ENCODE results near the gene CD99.
"Not testable (repeated sequence)": the region's sequence is repeated elsewhere in the genome, so short reads cannot be mapped to it uniquely, and the experiment has no call there.

The CD99 gene

DNA sequence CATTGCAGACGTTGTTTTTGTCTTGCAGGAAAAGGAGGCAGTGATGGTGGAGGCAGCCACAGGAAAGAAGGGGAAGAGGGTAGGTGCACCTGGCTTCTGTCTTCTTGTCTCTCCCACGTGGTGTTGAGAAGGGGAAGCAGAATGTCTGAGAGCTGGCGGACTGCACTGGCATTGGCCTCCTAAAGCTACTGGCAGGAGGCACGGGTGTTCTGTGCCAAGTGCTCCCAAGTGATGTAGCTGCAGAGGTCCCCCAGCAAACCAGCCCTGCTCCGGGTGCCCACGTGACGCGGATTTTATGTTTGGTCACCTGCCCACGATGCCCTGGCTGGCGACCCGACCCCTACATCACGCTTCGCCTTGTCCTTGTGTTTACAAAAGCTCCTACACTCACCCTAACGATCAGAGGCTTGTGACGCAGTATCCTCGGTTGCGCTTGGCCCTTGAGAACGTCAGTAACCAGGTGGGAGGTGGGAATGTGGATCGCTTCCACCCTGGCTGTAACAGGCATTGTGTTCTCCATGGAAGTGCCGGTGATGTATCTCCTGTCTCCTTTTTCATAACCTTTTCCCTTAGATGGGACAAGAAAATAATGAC lies 32.3 kb downstream of the CD99 start:
- DNase-seq (ENCODE audit: low read depth in 2 of 2), result no peak

DNA sequence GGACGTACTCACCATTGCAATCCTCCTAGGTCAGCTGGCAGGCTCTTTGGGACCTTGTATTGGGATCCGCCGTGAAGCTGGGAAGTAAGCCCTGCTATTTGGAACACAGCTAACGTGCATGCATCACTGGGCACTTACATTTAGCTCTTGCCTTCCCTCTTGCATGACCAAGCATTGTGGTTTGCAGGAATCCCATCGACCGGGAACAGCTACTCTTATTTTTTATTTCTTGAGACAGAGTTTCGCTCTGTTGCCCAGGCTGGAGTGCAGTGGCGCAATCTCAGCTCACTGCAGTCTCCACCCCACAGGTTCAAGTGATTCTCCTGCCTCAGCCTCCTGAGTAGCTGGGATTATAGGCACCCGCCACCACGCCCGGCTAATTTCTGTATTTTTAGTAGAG lies 36.2 kb downstream of the CD99 start:
- DNase-seq (ENCODE audit: low read depth in 2 of 2), result not testable (repeated sequence)

DNA sequence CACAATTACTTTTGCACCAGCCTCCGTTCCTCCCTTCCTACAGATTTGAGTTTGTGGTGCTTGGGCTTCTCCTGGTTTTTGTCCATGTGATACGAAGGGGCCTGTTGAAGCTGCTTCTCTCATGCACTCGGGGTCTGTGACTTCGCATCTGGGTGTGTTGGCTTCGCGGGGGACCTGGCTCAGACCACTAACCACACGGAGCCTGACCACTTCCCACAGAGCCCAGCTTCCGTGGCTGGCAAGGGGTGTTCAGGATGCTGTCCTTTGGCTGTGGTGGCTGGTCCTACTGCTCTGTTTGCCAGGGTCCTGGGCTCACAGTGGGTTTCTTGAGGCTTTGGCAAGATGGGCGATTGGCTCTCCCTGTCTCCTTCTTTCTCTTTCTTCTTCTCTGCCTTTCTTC lies 41.0 kb downstream of the CD99 start:
- no peak for DNase-seq (ENCODE audit: low read depth in 2 of 2)

DNA sequence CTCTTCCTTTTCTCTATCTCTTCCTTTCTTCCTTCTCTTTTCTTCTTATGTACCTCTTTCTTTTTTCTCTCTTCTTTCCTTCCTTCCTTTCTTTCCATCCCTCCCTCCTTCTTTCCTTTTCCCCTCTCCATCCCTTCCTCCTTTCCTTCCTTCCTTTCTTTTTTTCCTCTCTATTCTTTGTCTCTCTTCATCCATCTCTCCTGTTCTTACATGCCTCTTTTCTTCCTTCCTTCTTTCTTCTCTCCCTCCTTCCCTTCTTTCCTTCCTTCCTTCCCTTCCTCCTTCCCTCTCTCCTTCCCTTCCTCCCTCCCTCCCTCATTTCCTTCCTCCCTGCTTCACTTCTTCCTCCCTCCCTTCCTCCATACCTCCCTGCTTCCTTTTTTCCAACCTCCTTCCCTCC lies 41.6 kb downstream of the CD99 start:
- no peak for DNase-seq (ENCODE audit: low read depth in 2 of 2)

DNA sequence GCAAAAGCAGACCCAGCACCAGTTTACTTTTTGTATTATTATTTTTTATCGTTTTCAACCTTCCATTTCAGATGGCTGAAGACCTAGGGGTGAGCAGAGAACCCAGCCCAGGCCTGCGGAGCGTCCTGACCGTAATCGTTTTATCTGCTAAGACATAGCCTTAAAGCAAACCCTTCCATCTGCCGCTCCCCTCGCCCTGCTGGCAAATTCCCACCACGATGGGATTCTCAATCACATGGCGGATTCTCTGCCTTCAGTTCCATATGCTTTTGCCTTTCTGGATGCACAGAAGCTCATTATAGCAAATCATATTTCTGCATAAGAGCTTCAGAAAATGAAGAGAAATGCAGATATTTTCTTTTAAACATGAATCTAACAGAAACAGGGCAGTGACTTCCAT lies 42.2 kb downstream of the CD99 start:
- no peak for DNase-seq (ENCODE audit: low read depth in 2 of 2)

DNA sequence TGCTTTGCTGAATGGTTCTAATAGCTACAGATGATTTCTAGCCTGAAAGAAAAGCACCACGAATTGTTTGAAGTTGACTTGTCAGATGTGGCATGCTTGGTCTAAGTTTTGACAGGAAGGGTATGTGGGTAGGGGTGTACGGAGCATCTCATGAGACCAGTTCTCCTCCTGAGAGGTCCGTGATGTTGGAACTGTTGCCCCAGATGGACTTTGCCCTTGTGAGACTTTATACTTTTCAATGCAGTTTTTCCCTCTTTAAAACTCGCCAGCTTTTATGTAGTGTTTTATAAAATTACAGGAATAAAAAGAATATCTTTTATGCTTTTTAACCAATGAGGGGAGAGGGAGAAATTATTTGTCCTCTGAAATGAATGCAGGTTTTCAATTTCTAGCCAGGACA lies 44.2 kb downstream of the CD99 start:
- DNase-seq (ENCODE audit: low read depth in 2 of 2), result no peak

DNA sequence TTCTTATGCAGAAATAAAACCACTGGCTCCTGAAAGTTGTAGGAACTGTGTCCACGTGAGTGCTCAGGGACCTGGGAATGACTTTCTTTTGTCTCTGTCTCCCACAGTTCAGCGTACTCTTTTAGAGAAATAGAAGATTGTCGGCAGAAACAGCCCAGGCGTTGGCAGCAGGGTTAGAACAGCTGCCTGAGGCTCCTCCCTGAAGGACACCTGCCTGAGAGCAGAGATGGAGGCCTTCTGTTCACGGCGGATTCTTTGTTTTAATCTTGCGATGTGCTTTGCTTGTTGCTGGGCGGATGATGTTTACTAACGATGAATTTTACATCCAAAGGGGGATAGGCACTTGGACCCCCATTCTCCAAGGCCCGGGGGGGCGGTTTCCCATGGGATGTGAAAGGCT lies 49.6 kb downstream of the CD99 start:
- DNase-seq (ENCODE audit: low read depth in 2 of 2), result no peak

DNA sequence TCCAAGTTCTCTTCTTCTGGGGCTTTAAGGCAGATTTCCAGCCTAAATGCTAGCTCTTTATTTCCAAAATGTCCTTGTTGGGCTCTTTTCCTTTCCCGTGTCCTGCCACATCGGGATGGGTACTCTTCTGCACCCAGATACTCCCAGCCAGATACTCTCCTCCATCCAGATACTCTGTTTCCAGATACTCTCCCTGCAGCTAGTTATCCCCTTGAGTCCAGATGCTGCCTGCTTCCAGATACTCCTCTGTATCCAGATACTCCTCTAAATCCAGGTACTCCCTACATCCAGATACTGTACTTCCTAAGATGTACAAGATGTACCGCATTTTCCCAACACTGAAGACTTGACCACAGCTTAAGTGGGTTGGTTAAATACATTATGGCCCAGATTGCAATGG lies 50.3 kb downstream of the CD99 start:
- no peak for DNase-seq (ENCODE audit: low read depth in 2 of 2)

DNA sequence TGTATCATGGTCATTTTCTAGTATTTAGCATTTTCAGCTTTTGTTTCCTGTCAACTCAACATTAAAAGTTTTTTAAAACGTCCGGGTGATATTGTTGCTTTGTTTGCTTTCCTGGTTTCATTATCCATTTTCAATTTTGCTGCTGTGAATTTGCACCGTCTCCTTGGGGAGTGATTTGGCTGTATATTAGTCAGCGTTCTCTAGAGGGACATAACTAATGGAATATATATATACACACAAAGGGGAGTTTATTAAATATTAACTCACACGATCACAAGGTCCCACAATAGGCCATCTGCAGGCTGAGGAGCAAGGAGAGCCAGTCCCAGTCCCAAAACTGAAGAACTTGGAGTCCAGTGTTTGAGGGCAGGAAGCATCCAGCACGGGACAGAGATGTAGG lies 55.2 kb downstream of the CD99 start:
- DNase-seq (ENCODE audit: low read depth in 2 of 2), result not testable (repeated sequence)

DNA sequence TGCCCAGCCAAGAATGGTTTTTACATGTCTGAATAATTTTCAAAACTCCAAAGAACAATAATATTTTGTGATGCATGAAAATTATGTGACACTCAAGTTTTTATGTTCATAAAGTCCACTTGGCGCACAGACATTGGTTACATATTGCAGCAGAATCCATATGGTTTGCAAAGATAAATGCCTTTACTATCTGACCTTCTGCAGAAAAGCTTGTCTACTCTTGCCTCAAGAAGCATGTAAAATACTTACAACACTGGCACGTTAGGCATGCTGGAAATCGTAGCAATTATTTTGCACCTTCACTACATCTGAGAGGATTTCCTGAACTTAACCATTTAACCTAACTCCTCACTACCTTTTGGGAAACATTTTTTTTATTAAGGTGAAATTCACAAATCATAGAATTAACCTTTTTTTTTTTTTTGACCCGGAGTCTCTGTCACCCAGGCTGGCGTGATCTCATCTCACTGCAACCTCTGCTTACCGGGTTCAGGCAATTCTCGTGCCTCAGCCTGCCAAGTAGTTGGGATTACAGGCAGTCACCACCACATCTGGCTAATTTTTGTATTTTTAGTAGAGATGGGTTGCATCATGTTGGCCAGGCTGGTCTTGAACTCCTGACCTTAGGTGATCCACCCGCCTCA lies 57.2 kb downstream of the CD99 start:
- no peak for DNase-seq (ENCODE audit: low read depth in 2 of 2)

DNA sequence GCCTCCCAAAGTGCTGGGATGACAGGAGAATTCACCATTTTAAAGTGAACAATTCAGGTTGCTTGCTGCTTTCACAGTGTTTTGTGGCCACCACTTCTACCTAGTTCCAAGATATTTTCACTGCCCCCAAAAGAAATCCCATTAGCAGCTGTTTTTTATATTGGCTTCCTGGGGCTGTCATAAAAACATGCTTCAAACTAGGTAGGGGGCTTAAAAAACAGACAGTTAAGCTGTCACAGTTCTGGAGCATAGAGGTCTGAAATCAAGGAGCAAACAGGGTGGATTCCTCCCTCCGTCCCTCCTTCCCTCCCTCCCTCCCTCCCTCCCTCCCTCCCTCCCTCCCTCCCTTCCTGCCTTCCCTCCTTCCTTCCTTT lies 57.7 kb downstream of the CD99 start:
- no peak for DNase-seq (ENCODE audit: low read depth in 2 of 2)

DNA sequence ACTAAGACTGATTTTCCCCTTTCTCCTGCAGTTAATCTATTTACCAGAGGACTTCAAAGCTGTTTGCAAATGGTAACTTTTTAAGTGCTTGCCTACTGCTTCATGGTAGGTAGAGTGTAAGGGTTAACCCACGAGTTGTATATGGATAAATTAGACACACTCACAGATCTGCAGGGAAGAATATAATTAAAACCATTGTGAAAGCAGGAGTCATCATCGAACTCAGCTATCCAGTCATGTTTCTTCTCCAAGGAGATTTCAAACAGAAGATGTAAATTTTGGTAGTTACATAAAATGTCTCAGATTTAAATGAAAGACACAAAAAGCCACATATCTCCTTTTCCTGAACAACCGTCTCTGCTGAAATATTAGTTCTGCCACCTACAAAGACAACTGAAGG lies 60.2 kb downstream of the CD99 start:
- no peak for DNase-seq (ENCODE audit: low read depth in 2 of 2)

DNA sequence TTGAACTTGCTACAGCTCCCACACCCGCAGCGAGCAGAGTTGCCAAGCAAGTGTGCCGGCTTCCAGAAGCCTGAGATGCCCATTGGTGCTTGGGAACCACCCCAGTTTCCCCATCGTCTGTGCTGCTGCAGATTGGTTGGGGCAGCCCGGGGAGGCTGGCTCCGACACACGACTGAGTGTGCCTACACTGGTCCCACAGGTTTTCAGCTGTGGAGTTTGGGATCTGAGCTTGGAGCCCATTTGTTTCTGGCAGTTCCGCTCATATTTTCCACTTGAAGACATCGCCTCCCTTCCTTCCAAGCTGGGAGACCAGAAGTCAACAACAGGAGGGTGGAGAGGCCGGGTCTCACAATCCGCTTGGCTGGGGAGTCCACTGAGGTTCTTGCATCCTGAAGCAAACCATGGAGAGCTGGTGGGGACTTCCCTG lies 60.8 kb downstream of the CD99 start, which contains the start of gene XG:
Gene XG (plus strand): TSS at position 167 of the 427 bp plus-strand sequence. CDS start 235 bp downstream, at position 402.
- not testable (repeated sequence) for DNase-seq (ENCODE audit: low read depth in 2 of 2)

DNA sequence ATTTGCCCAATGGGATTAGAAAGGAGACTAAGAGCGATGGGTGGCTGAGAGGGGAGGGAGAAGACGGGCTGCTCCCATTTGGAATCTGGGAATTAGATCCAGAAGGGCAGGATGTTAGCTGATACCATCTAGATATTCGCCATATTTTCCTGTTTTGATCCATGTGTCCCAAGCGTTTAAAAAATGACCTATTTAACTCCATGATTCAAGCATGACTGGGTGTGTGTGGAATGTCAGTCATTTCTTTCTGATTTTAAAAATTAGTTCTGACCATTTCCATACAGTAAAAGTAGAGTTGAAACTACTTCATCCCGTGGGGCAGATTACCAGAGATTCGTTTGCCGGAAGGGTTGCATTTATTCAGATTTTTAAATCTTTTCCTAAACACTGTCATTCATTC lies 61.3 kb downstream of the CD99 start:
- not testable (repeated sequence) for DNase-seq (ENCODE audit: low read depth in 2 of 2)

DNA sequence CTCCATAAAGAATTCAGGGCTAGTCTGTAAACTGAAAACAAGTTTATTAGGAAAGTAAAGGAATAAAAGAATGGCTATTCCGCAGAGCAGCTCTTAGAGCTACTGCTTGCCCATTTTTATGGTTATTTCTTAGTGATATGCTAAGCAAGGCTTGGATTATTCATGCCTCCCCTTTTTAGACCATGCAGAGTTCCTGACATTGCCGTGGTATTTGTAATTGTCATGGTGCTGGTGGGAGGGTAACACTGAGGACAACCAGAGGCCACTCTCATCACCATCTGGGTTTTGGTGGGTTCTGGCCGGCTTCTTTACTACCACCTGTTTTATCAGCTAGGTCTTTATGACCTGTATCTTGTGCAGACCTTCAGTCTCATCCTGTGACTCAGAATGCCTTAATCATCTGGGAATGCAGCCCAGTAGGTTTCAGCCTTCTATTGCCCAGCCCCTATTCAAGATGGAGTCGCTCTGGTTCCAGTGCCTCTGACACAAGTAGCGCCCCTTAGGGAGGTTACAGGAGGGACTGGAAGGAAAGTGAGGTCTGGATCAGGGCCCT lies 64.1 kb downstream of the CD99 start:
- not testable (repeated sequence) for DNase-seq (ENCODE audit: low read depth in 2 of 2)

DNA sequence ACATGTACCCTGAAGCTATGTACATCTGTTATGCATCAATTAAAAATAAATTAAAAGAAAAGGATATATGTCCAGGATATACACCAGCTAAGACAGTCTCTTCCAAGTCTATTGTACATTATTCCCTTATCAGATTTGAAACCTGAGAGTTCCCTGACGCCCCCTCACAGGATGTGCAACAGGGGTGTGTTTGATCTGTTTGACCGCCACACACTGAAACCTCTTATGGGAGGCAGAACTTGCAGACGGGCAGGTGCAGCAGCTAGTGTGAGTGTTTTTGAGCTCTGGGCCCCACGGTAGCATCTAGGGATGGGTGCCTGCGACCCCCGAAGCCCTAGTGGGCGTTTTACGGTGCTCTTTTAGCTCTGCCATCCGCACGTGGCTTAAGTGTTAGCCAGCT lies 65.5 kb downstream of the CD99 start:
- no peak for DNase-seq (ENCODE audit: low read depth in 2 of 2)

DNA sequence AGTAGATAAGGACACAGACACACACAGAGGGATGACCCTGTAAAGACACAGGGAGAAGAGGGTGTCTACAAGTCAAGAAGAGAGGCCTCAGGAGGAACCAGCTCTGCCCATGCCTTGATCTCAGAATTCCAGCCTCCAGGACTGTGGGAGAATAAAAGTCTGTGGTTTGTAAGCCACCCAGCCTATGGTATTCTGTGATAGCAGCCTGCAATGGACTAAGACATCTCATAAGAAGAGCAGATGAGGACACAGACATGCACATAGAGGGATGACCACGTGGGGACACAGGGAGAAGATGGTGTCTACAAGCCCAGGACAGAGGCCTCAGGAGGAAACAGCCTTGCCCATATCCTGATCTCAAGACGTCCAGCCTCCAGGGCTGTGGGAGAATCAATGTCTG lies 70.2 kb downstream of the CD99 start:
- DNase-seq (ENCODE audit: low read depth in 2 of 2), result no peak

DNA sequence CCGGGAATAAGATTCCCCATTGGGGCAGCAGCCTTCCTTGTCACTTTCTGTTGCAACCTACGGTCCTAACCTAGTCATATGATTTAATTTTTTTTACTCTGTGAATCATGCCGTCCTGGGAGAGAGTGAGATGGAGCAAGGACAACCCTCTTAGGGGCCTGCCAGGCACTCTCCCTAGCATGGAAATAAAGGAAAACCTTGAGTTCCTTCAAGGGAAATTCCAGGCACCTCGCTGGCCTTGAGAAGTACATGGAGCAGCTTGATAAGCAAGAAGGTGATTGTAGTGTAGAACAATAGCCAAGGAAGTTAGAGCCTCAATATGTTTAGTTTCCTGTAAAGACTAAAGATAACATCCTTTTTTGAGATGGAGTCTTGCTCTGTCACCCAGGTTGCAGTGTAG lies 71.6 kb downstream of the CD99 start:
- DNase-seq (ENCODE audit: low read depth in 2 of 2), result not testable (repeated sequence)

DNA sequence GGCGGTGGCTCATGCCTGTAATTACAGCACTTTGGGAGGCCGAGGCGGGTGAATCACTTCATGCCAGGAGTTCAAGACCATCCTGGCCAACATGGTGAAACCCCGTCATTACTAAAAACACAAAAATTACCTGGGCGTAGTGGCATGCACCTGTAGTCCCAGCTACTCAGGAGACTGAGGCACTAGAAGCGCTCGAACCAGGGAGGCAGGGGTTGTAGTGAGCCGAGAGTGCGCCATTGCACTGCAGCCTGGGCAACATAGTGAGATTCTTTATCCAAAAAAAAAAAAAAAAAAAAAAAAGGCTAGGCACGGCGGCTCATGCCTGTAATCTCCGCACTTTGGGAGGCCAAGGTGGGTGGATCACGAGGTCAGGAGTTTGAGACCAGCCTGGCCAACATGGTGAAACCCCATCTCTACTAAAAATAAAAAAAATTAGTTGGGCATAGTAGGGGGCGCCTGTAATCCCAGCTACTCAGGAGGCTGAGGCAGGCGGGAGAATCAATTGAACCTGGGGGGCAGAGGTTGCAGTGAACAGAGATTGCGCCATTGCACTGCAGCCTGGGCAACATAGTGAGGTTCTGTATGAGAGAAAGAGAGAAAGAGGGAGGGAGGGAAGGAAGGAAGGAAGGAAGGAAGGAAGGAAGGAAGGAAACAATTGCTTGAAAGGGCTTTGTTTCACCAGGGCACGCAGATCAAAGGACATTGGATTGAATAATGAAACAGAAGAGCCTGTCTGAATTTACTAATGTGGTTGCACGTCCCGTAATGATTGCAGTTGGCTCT lies 73.9 kb downstream of the CD99 start:
- not testable (repeated sequence) for DNase-seq (ENCODE audit: low read depth in 2 of 2)

DNA sequence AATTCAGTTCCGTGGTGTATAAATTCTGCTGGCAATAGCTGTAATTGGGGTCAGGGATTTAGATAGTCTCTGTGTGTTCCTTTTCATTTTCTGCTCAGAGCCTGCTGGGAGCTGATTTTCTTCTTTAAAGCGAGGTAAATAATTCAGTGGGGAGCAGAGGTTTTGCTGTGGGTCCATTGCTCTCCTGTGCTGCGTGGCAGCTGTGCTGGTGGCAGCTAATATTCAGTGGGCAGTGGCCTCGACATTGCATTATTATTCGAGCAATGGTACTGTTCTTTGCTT lies 74.4 kb downstream of the CD99 start:
- no peak for DNase-seq (ENCODE audit: low read depth in 2 of 2)

DNA sequence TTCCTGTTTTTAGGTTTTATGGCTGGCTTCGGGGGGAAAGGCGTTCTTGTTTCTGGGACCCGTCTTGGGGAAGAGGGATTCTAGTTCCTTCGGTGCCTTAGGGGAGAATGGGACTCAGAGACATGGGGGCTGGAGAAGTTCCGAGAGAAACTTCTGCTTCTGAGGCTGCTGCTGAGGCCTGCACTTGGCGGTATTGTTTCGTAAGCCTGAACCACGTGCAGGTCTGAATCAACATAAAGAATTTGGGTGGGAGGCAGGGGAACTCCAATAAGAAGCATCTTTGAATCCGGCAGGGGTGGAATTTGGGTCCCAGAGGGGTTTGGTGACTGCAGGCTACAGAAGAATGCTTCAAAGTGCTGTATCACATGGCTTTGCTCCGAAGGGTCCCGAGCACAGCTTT lies 75.8 kb downstream of the CD99 start:
- DNase-seq (ENCODE audit: low read depth in 2 of 2), result no peak

DNA sequence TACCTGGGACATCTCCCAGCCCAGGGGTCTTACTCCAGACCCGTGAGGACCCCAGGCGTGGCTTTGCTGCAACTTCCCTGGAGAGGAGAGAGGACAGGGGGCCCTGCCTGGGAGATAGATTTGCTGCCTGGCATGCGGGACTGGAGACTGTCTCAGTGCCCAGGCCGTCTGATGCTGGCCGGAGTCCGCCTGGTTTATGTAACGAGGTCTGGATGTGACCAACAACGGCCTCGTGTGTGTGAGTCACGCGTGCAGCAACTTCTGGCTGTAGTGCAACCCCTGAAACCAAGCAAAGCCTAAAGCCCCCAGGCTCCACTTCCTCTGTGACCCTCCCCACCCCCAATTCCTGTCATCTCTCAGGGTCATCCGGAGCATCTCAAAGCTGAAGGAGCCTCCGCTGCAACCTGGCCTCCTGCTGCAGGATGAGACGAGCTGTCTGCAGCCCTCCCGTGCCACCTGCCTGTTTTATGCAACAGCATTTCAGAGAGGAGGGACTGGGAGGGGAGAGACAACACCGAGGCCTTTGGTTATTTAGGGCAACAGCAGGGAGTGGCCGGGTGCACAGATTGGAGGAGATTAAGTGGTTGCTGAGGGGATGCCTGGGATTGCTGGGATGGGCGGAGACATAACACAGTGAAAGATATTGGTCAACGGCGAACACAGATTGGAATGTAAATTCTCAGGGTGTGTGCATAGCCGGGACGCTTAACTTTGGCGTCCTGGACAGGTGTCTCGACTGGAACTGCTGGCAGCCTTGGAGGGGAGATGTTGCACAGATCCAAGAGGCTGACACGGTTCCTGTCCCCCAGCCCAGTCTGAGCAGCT lies 76.7 kb downstream of the CD99 start:
- DNase-seq (ENCODE audit: low read depth in 2 of 2), result no peak

All from stimulated activated CD8-positive, alpha-beta memory T cell treated with anti-CD3 and anti-CD28 coated beads, Interleukin-7, amount 100 ng/mL, for 4 hours (primary cell).